ENCODE results near the gene TEK.

- TF ChIP-seq CTCF (conservative IDR thresholded peaks at IDR 0.05; ENCODE audit: low read length) (no peak), EZH2phosphoT487 (IDR thresholded peaks at IDR 0.05; ENCODE audit: borderline replicate concordance) (no peak)
Measured at GRCh38 chr9:27258662-27259061, 149.6 kb downstream of the TEK start.

Measured in Loucy (cell line).